ENCODE data around the gene ADAMTS13. TPM values are rescaled to one million over a fixed set of nuclear protein-coding genes. Genes with fewer than 3 reads are reported as not detected.

Gene ADAMTS13
- total RNA-seq, 4 donors from 2014 or later: 1.8 to 4.9 (median 3.8) TPM; not detected in 1

DNA sequence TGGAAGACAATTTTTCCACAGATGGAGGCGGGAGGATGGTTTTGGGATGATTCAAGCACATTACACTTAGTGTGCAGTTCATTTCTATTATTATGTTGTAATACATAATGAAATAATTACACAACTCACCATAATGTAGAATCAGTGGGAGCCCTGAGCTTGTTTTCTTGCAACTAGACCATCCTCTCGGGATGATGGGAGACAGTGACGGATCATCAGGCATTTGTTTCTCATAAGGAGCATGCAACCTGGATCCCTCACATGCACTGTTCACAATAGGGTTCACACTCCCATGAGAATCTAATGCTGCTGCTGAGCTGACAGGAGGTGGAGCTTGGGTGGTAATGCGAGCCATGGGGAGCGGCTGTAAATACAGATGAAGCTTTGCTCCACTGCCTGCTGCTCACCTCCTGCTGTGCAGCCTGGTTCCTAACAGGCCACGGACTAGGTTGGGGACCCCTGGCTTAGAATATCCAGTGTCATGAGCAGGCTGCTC, 44.4 kb upstream of the ADAMTS13 start:
- Histone ChIP-seq H3K4me3 (no peak overlapping the region), H3K36me3 (no peaks in the 10 kb centered on the region), H3K9me3 (no peaks in the 10 kb centered on the region), H3K27me3 (no peaks in the 10 kb centered on the region), H3K27ac (no peak overlapping the region), H3K4me1 (peaks cover 4 to 6% of the 10 kb centered on the region in 2 donors)
- no peak for TF ChIP-seq POLR2A (IDR thresholded peaks at IDR 0.05)
- TF ChIP-seq, protein P1, sequence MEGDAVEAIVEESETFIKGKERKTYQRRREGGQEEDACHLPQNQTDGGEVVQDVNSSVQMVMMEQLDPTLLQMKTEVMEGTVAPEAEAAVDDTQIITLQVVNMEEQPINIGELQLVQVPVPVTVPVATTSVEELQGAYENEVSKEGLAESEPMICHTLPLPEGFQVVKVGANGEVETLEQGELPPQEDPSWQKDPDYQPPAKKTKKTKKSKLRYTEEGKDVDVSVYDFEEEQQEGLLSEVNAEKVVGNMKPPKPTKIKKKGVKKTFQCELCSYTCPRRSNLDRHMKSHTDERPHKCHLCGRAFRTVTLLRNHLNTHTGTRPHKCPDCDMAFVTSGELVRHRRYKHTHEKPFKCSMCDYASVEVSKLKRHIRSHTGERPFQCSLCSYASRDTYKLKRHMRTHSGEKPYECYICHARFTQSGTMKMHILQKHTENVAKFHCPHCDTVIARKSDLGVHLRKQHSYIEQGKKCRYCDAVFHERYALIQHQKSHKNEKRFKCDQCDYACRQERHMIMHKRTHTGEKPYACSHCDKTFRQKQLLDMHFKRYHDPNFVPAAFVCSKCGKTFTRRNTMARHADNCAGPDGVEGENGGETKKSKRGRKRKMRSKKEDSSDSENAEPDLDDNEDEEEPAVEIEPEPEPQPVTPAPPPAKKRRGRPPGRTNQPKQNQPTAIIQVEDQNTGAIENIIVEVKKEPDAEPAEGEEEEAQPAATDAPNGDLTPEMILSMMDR (IDR thresholded peaks at IDR 0.05): no peak
- intact Hi-C loops (cut with DNase I; ENCODE audit: low total_unique reads): no loop called here
- DNase-seq: peak in 1 of 2 donors; percentile 44

DNA sequence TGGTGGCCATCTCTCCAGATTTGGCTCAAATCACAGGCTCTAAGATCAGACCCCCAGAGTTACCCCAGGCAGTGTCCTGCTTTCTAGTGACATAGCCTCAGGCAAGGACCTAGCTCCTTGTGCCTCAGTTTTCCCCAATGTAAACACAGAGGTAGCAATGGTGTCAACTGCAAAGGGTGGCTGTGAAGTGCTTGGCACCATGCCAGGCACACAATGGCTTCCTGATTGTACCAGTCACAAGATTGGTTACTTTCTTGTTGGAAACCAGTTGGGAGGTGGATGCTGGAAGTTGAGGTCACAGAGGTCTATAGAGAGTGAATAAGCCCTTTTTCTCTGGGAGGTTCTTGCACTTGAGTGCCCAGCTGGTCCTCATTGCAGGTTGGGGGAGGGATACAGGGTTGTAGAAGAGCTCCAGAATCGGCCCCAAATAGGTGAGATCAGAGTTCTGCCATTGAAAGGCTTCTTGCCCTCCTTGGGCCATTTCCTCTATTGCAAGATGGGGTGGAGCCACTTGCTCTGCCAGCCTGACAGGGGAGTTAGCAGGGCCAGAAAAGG, 43.7 kb upstream of the ADAMTS13 start:
- no peaks in the 10 kb centered on the region for H3K4me1 ChIP-seq
- DNase-seq: no peak
- H3K27me3 ChIP-seq: no peaks in the 10 kb centered on the region
- H3K9me3 ChIP-seq: no peaks in the 10 kb centered on the region
- no peak overlapping the region for H3K4me3 ChIP-seq
- no peak overlapping the region for H3K27ac ChIP-seq
- intact Hi-C loops (cut with DNase I; ENCODE audit: low total_unique reads): no loop called here
- TF ChIP-seq, protein P1 (IDR thresholded peaks at IDR 0.05): no peak
- no peak for TF ChIP-seq POLR2A (IDR thresholded peaks at IDR 0.05)
- no peaks in the 10 kb centered on the region for H3K36me3 ChIP-seq

DNA sequence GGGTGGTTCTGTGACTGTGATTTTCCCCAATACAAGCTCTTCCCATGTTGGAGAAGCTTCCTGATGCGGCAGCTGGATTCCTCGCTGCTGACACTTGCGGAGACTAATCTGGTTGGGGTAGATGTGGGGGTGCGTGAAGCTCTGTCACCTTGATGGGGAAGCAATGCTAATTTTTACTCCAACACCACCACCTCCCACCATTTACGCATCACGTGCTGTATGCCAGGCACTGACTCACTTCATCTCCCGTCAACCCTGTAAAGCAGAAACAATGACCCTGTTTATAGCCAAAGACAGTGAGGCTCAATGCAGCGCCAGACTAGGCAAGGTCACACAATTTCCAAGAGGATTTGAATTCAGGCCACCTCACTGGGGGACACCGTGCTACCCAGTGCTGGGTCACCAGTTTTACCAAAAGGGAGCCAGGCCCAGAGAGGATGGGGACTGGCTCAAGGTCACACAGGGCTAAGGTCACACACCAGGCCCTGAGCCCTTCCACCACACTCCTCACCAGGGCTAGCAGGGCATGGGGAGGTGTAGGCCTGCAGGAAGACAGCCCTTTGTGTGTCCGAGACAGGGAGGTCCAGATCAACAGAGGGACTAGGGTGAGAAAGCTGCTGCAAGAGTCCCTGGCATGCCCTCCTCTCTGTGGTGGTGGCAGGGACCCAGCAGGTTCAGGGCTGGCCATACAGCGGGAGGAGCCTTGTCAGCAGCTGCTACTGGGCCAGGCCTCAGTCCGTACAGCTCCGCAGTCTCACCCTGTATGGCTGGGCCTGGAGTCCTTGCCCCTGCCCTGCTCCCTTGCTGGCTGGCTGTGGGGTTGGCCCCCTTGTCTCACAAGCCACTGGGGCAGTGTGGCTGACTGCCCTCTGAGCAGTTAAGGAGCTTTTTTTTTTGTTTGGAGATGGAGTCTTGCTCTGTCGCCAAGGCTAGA, 42.7 kb upstream of the ADAMTS13 start:
- intact Hi-C loops (cut with DNase I; ENCODE audit: low total_unique reads): no loop called here
- H3K36me3 ChIP-seq: no peaks in the 10 kb centered on the region
- H3K27ac ChIP-seq: no peak overlapping the region
- TF ChIP-seq POLR2A (IDR thresholded peaks at IDR 0.05): no peak
- TF ChIP-seq, protein P1 (IDR thresholded peaks at IDR 0.05): no peak
- no peaks in the 10 kb centered on the region for H3K27me3 ChIP-seq
- H3K9me3 ChIP-seq: no peaks in the 10 kb centered on the region
- DNase-seq: no peak
- H3K4me1 ChIP-seq: no peaks in the 10 kb centered on the region
- H3K4me3 ChIP-seq: no peak overlapping the region

DNA sequence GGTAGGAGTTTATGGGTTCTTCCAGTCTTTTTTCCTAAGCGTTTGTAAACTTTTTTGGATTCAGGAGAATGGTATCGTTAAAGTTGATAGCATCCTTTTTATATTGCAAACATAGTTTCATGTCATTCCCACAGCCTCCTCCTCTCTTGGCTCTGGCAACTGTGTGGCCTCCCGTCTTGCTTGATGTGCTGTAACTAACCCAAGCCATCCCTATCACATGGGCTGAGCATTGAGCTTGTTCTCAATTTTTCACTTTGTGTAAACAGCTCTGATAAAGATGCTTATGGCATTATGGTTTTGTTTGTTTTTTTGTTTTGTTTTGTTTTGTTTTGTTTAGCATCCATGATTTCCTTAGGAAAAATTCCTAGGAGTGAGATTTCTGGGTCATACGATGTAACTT, 41.4 kb upstream of the ADAMTS13 start:
- TF ChIP-seq, protein P1 (IDR thresholded peaks at IDR 0.05): no peak
- Histone ChIP-seq H3K27ac (no peak overlapping the region), H3K4me3 (no peak overlapping the region), H3K9me3 (no peaks in the 10 kb centered on the region), H3K4me1 (no peaks in the 10 kb centered on the region), H3K36me3 (no peaks in the 10 kb centered on the region), H3K27me3 (no peaks in the 10 kb centered on the region)
- no peak for DNase-seq
- intact Hi-C loops (cut with DNase I; ENCODE audit: low total_unique reads): no loop called here
